NCI-H1092 (cell line): ENCODE data around the gene SLC35D2.
"Not testable (repeated sequence)": the region's sequence is repeated elsewhere in the genome, so short reads cannot be mapped to it uniquely, and the experiment has no call there.

Source experiments
- DNase-seq: peaks from one replicate; lab custom pipeline; 2025; lab: John Stamatoyannopoulos, UW

Gene SLC35D2

DNA sequence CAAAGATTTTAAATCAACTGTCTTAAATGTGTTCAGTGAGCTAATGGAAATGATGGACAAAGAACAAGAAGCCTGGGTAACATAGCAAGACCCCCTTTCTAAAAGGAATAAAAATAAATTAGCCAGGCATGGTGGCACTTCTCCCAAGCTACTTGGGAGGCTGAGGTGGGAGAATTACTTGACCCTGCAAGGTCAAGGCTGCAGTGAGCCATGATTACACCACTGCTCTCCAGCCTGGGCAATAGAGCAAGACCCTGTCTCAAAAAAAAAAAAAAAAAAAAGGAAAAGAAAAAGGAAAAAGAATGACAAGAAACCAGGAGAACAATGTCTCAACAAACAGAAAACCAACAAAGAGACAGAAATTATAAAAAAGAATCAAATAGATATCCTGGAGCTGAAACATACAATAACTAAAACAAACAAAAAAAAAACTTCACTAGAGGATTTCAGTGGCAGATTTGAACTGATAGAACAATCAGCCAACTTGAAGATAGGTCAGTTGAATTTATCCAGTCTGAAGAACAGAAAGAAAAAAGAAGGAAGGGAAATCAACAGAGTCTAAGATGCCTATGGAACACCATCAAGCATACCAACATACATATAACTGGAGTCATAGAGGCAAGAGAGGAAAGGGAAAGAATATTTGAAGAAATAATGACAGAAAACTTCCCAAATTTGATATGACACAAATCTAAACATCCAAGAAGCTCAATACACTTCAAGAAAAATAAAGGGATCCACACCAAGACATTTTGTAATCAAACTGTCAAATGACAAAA is 16.8 kb upstream of the SLC35D2 start:
- no peak for DNase-seq

- DNase-seq: no peak
Measured at GRCh38 chr9:96399325-96399633, 15.8 kb upstream of the SLC35D2 start.

DNA sequence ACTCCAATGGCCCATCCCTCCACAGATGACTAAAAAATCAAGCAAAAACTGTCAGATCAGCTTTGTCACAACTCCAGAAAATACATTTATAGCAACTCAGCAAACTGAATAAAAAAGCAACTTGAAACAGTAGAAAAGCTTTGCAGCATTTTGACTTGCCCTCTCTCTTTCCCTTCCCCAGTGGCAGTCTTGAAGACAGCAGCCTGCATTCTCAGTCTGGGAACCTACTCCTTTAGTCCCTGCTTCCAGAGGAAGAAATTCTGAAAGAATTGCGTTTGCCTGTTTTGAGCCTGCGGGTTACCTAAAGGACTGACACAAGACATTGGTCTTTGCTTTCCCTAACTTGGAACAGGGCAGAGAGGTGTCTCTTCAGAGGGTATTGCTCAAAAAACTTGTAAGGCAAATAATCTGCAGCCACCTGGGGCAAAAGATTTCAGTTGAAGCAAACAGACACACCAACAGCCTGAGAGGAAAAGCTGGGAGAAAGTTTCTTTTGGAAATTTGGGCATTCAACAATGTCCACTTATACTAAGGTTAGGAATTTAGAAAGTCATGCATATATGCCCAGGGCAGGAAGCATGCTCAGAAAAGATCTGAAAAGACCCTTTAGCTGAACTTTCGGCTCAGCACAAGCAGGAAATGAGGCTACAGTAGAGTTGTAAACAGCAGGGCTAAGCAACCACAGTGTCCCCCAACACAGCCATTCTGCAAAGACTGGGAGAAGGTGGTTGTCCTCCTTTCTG is 15.2 kb upstream of the SLC35D2 start:
- no peak for DNase-seq

DNA sequence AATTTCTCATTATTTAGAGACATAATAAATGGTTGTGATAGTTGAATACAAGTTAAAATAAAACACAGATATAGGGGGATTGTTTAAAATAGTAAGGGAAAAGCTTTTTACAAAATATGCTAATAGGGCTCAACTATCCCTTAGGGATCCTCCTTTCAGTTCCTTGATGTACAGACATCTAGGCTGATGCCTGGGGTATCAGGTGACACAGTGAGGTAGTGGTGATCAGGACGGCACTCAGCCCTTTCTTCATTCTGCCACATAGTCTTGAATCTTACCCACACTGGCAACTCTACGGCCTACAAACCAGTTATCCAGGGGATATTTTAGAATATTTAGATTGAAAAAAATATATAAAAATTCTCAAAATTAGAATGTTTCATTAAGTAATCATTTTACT is 12.5 kb upstream of the SLC35D2 start:
- DNase-seq: no peak

GRCh38 chr9:96394832-96395496 is 11.5 kb upstream of the SLC35D2 start:
- DNase-seq: no peak

- no peak for DNase-seq
Measured at GRCh38 chr9:96392263-96392662, 8.8 kb upstream of the SLC35D2 start.

DNA sequence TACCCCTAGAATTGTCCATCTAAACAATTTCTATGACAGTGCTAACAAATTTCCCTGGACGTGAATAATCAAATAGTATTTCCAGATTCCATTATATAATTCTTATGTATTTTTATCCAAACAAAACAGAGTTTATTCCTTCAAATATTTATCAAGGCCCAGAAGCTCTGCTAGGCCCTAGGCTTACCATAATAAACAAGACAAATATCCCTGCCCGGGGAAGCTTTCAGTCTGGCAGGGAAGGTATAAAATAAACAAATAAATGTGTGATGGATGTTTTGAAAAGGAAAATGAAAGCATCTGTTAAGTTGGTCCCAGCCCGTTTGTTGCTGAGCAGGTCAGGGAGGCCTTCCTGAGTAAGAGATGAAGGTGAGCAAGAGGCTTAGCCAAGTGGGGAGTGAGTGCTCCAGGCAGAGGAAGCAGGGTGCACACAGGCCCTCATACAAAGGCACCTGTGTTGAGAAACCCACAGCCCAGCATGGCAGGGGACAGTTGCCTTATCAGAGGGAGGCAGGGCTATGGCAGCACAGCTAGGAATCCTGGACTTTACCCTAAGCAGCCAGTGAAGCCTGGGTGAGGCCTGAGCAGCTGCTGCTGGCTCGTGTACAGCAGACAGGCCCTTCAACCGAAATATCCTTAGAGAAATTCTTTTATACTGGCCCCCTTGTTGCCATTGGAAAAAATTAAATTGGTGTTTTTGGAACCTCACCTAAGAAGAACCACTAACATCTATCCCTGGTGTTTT is 7.7 kb upstream of the SLC35D2 start:
- no peak for DNase-seq

- no peak for DNase-seq
Measured at GRCh38 chr9:96388144-96388543, 4.6 kb upstream of the SLC35D2 start.

- DNase-seq: no peak
Measured at GRCh38 chr9:96386157-96386556, 2.6 kb upstream of the SLC35D2 start.

- DNase-seq: no peak
Measured at GRCh38 chr9:96382839-96383164, 709 bp downstream of the SLC35D2 start.

GRCh38 chr9:96382175-96382574 is 1.3 kb downstream of the SLC35D2 start:
- no peak for DNase-seq

- DNase-seq: no peak
Measured at GRCh38 chr9:96381696-96382095, 1.8 kb downstream of the SLC35D2 start.

- no peak for DNase-seq
Measured at GRCh38 chr9:96381125-96381524, 2.4 kb downstream of the SLC35D2 start.

GRCh38 chr9:96379461-96379860 is 4.0 kb downstream of the SLC35D2 start:
- no peak for DNase-seq

GRCh38 chr9:96378187-96378586 is 5.3 kb downstream of the SLC35D2 start:
- DNase-seq: no peak

- no peak for DNase-seq
Measured at GRCh38 chr9:96376891-96377874, 6.3 kb downstream of the SLC35D2 start.

- not testable (repeated sequence) for DNase-seq
Measured at GRCh38 chr9:96375507-96375906, 8.0 kb downstream of the SLC35D2 start.

GRCh38 chr9:96367943-96368342 is 15.6 kb downstream of the SLC35D2 start:
- no peak for DNase-seq

DNA sequence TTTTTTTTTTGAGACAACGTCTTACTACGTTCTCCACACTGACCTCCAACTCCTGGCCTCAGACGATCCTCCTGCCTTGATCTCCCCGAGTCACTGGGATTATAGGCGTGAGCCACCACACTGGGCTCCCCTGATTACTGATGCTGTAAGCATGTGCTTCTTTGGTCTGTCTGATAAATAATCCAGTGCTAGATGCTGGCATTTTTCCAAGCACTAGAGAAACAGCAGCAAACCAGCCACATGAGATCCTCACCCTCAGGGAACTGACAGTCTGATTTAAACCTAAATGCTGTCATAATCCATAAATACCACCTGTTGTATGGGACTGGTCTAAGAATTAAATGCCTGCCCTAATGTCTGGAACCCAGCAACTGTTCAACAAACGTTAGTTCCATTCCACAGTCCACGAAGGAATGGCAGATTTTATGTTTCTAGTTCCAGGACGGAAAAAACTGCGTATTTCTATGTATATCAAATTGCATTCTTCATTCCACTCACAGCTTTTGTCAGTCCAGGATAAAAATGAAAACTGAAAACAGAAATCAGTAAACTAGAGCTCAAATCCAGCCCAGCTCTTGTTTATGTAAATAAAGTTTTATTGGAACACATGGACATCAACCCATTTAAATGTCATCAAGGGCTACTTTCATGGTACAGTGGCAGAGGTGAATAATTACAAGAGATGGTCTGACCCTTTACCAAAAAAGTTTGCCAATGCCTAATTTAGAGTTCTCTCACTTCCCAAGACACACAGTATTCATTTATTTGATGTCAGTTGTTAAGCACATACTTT is 20.1 kb downstream of the SLC35D2 start:
- DNase-seq: no peak

- DNase-seq: not testable (repeated sequence)
Measured at GRCh38 chr9:96362119-96362518, 21.4 kb downstream of the SLC35D2 start.

DNA sequence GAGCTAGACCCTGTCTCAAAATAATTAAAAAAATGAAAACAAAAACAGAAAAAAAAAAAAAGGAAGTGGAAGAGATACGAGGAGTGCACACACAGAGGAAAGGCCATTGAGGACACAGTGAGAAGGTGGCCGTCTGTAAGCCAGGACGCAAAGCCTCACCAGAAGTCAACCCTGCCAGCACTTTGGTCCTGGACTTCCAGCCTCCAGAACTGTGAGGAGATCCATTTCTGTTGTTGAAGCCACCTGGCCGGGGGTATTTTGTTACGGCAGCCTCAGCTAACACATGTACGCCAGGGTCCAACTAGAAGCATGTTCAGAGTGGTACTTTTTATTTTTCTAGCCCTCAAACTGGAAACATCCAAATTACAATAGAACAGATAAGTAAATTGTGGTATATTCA is 21.8 kb downstream of the SLC35D2 start:
- DNase-seq: no peak
